B cell (primary cell): ENCODE data around the gene ERP27. TPM values are rescaled to one million over a fixed set of nuclear protein-coding genes. Genes with fewer than 3 reads are reported as not detected.

Experiments
- ATAC-seq: fragments of 200-7000 bp; cut with Tn5 transposase; one replicate; pipeline ENCODE4 v1.10.0; 2021; ENCODE audit warnings: low read depth, mild to moderate bottlenecking, moderate number of reproducible peaks, moderate library complexity
- CTCF ChIA-PET: fragments of 350-600 bp; sonication (Branson Sonifier 250); formaldehyde crosslinking; loops from one replicate; lab custom pipeline; 2021; ENCODE audit warnings: antibody characterized with exemption, inconsistent platforms; lab: Charles Lee
- POLR2A ChIA-PET: fragments of 350-600 bp; sonication (Branson Sonifier 250); formaldehyde crosslinking; loops from one replicate; lab custom pipeline; 2021; ENCODE audit warnings: antibody characterized with exemption; lab: Charles Lee
- DNase-seq: peaks from one replicate; pipeline ENCODE4 v3.0.0; 2013
- H2AFZ ChIP-seq: 2 replicates; pipeline ENCODE4 v1.6.1; 2012; ENCODE audit warnings: mild to moderate bottlenecking, low read depth, low read length; ENCODE audit not compliant: insufficient read depth, poor library complexity, severe bottlenecking
- H3K27ac ChIP-seq, 2 donors: 1 replicate in 1 of 2; 2 replicates in 1 of 2; pipeline ENCODE4 v1.5.1; 2012 to 2013; ENCODE audit warnings: low read length in 2 of 2, mild to moderate bottlenecking in 2 of 2, moderate library complexity in 1 of 2
- H3K27me3 ChIP-seq, 4 experiments: fragments of 200-600 bp in 1 of 4; sonication (generic) in 1 of 4; replicated peaks in 1 of 4; 1 replicate in 2 of 4; 2 replicates in 2 of 4; pipeline versions ENCODE4 v1.6.1 to v1.7.0; 2013 to 2016; ENCODE audit warnings: low read length in 3 of 4, mild to moderate bottlenecking in 2 of 4, mixed read lengths in 1 of 4, moderate library complexity in 1 of 4; ENCODE audit not compliant: insufficient read depth in 4 of 4, control insufficient read depth in 3 of 4; ENCODE audit errors: control extremely low read depth in 1 of 4
- H3K36me3 ChIP-seq, 2 experiments: replicated peaks in 1 of 2; 1 replicate in 1 of 2; 2 replicates in 1 of 2; pipeline versions ENCODE4 v1.6.1 to v1.7.1; 2013; ENCODE audit warnings: low read length in 1 of 2; ENCODE audit not compliant: insufficient read depth in 2 of 2, control insufficient read depth in 1 of 2; ENCODE audit errors: control extremely low read depth in 1 of 2, extremely low read depth in 1 of 2
- H3K4me1 ChIP-seq, 2 donors: fragments of 200-600 bp in 1 of 2; sonication (generic) in 1 of 2; 1 replicate in 1 of 2; 2 replicates in 1 of 2; pipeline versions ENCODE4 v1.5.1 to v1.6.1; 2013 to 2017; ENCODE audit warnings: low read length in 2 of 2; ENCODE audit not compliant: control insufficient read depth in 2 of 2, insufficient read depth in 2 of 2
- H3K4me2 ChIP-seq: replicated peaks from 2 replicates; pipeline ENCODE3; 2012; ENCODE audit warnings: mild to moderate bottlenecking, low read depth, low read length; ENCODE audit not compliant: poor library complexity, severe bottlenecking
- H3K4me3 ChIP-seq, 5 experiments: fragments of 200-600 bp in 1 of 5; sonication (generic) in 1 of 5; 1 replicate in 3 of 5; 2 replicates in 2 of 5; pipeline versions ENCODE4 v1.5.1 to v1.7.0; 2011 to 2016; ENCODE audit warnings: low read length in 4 of 5, mild to moderate bottlenecking in 4 of 5, low read depth in 2 of 5, control low read depth in 1 of 5, moderate library complexity in 1 of 5; ENCODE audit not compliant: insufficient read depth in 1 of 5; ENCODE audit errors: control extremely low read depth in 1 of 5, extremely low read depth in 1 of 5
- H3K79me2 ChIP-seq: fragments of 200-600 bp; sonication (generic); one replicate; pipeline ENCODE4 v1.6.0; 2016; ENCODE audit warnings: low read length; ENCODE audit not compliant: control insufficient read depth, insufficient read depth
- H3K9ac ChIP-seq: fragments of 200-600 bp; sonication (generic); 2 replicates; pipeline ENCODE4 v1.6.1; 2017; ENCODE audit warnings: mild to moderate bottlenecking, low read length, moderate library complexity
- H3K9me3 ChIP-seq, 3 donors: one replicate each; pipeline versions ENCODE4 v1.6.1 to v1.7.1; 2013; ENCODE audit warnings: low read length in 2 of 3; ENCODE audit not compliant: control insufficient read depth in 2 of 3, insufficient read depth in 1 of 3; ENCODE audit errors: control extremely low read depth in 1 of 3
- H4K20me1 ChIP-seq: 2 replicates; pipeline ENCODE4 v1.6.0; 2012; ENCODE audit warnings: mild to moderate bottlenecking, low read length; ENCODE audit not compliant: insufficient read depth, control insufficient read depth, poor library complexity, severe bottlenecking
- H3K27ac Mint-ChIP-seq: one replicate; pipeline ENCODE4 v1.8.0; 2021; ENCODE audit warnings: mixed read lengths
- H3K27me3 Mint-ChIP-seq: one replicate; pipeline ENCODE4 v1.8.0; 2021; ENCODE audit warnings: mixed read lengths
- H3K4me1 Mint-ChIP-seq: one replicate; pipeline ENCODE4 v1.8.0; 2021; ENCODE audit warnings: mixed read lengths
- H3K4me3 Mint-ChIP-seq: one replicate; pipeline ENCODE4 v1.8.0; 2021; ENCODE audit warnings: mixed read lengths
- H3K9me3 Mint-ChIP-seq: one replicate; pipeline ENCODE4 v1.8.0; 2022; ENCODE audit warnings: mixed read lengths; ENCODE audit not compliant: insufficient read depth
- CTCF ChIP-seq: fragments of 200-600 bp; IDR thresholded peaks from one replicate; pipeline ENCODE4 v1.8.0; 2022; ENCODE audit warnings: antibody characterized with exemption, mild to moderate bottlenecking
- EZH2 ChIP-seq: IDR thresholded peaks from 2 replicates; pipeline ENCODE4 v1.6.1; 2012; ENCODE audit warnings: borderline replicate concordance, low read depth, mild to moderate bottlenecking, moderate library complexity, low read length; ENCODE audit not compliant: insufficient read depth, poor library complexity, severe bottlenecking
- WGBS: methylation state at CpG from one replicate; pipeline ENCODE4 v1.1.5; 2013; ENCODE audit warnings: missing lambda C conversion rate; ENCODE audit not compliant: insufficient coverage; 5-methylcytosine and 5-hydroxymethylcytosine counted together
- intact Hi-C: fragments of 100-400 bp; cut with micrococcal nuclease; formaldehyde crosslinking; loops from one replicate; pipeline ENCODE4 v1.10.0; 2022
- polyA plus RNA-seq: library from polyadenylated mRNA; depleted of rRNA; stranded (reverse); fragments of >200 nt; gene quantifications from 2 replicates; pipeline ENCODE4 v1.2.3, GENCODE V29; 2012
- total RNA-seq, 2 donors: library from RNA; stranded (reverse); fragments of 120-200 nt in 1 of 2; gene quantifications; 1 replicate in 1 of 2; 2 replicates in 1 of 2; pipeline versions ENCODE4 v1.2.3 to v1.2.4, GENCODE V29; 2013 to 2022

Gene ERP27
- total and polyA plus RNA-seq, 2 donors (not counting 1 experiment from before 2014, with no cell fraction given), result 7.8 to 9.0 TPM

GRCh38 chr12:14913381-14913781, 25.0 kb downstream of the ERP27 start:
- Histone ChIP-seq H3K9ac (no peak overlapping the region), H2AFZ (no peak overlapping the region), H3K27me3 (no peaks in the 10 kb centered on the region), H3K9me3 (no peaks in the 10 kb centered on the region), H4K20me1 (no peaks in the 10 kb centered on the region), H3K4me2 (no peak overlapping the region), H3K27ac (no peak overlapping the region), H3K79me2 (no peaks in the 10 kb centered on the region), H3K4me3 (no peak overlapping the region), H3K4me1 (no peaks in the 10 kb centered on the region), H3K36me3 (peaks cover 1 to 52% of the 10 kb centered on the region in 2 experiments)
- intact Hi-C loops, result no loop called here
- H3K27ac Mint-ChIP-seq, result no peak overlapping the region
- H3K4me3 Mint-ChIP-seq, result no peak overlapping the region
- ChIA-PET POLR2A (no interaction called here), CTCF (interaction anchor here (0.6 to 0.8 kb wide), 2 partner anchors 81 to 82 kb away, joined by 3 to 4 read pairs; no protein-coding TSS in a partner anchor)
- peaks cover 3% of the 10 kb centered on the region for H3K9me3 Mint-ChIP-seq
- no peak for ATAC-seq
- no peaks in the 10 kb centered on the region for H3K27me3 Mint-ChIP-seq
- H3K4me1 Mint-ChIP-seq, result peaks cover 6% of the 10 kb centered on the region
- 96% methylated on average over 4 of the region's 4 CpGs for WGBS
- TF ChIP-seq CTCF, result no peak
- TF ChIP-seq EZH2, result no peak
- no peak for DNase-seq

- DNase-seq (no peak), ATAC-seq (no peak)
- Mint-ChIP-seq H3K27me3 (no peaks in the 10 kb centered on the region), H3K27ac (no peak overlapping the region), H3K4me3 (no peak overlapping the region), H3K9me3 (peaks cover 3% of the 10 kb centered on the region), H3K4me1 (peaks cover 6% of the 10 kb centered on the region)
- POLR2A ChIA-PET, result no interaction called here
- H3K79me2 ChIP-seq, result no peaks in the 10 kb centered on the region
- H3K9ac ChIP-seq, result no peak overlapping the region
- no peak overlapping the region for H3K27ac ChIP-seq
- no peaks in the 10 kb centered on the region for H3K27me3 ChIP-seq
- H3K4me2 ChIP-seq, result no peak overlapping the region
- intact Hi-C loops, result no loop called here
- H3K36me3 ChIP-seq, result peaks cover 1 to 30% of the 10 kb centered on the region in 2 experiments
- CTCF ChIA-PET, result no interaction called here
- TF ChIP-seq CTCF (no peak), EZH2 (no peak)
- H3K9me3 ChIP-seq, result no peaks in the 10 kb centered on the region
- no peak overlapping the region for H3K4me3 ChIP-seq
- WGBS, result 100% methylated on average over 1 of the region's 2 CpGs
- no peak overlapping the region for H2AFZ ChIP-seq
- H3K4me1 ChIP-seq, result no peaks in the 10 kb centered on the region
- no peaks in the 10 kb centered on the region for H4K20me1 ChIP-seq
Measured at GRCh38 chr12:14911131-14911530, 27.2 kb downstream of the ERP27 start.
